DOHH2 (cell line): ENCODE data around the gene C2CD3.

Source experiments
- EZH2phosphoT487 ChIP-seq: fragments of 200-600 bp; sonication (generic); IDR thresholded peaks from 2 replicates; pipeline ENCODE4 v1.6.1; 2017; ENCODE audit warnings: borderline replicate concordance, mild to moderate bottlenecking, antibody characterized with exemption, low read length, moderate library complexity, mixed read lengths
- TF ChIP-seq, protein P1 (sequence below): fragments of 200-600 bp; sonication (generic); IDR thresholded peaks from one replicate; pipeline ENCODE4 v1.5.1; 2014; ENCODE audit warnings: antibody characterized with exemption, mild to moderate bottlenecking, low read depth, low read length; ENCODE audit not compliant: poor library complexity, severe bottlenecking

DNA sequence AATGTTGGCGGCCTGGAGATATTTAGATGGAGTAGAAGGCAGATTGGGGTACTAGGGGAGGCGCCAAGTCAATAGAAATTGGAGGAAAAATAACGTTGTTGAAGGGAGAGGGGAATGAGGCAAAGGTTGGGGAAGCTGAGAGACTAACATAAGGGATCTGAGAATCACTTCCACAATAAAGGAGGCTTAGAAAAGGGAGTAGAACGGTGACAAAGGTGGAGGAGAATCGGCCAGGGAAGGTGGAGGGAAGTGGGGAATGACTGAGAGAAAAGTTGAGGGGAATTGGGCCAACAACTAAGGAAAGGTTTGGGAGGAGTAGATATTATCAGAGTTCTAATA lies 797 bp upstream of the C2CD3 start:
- TF ChIP-seq, protein P1, sequence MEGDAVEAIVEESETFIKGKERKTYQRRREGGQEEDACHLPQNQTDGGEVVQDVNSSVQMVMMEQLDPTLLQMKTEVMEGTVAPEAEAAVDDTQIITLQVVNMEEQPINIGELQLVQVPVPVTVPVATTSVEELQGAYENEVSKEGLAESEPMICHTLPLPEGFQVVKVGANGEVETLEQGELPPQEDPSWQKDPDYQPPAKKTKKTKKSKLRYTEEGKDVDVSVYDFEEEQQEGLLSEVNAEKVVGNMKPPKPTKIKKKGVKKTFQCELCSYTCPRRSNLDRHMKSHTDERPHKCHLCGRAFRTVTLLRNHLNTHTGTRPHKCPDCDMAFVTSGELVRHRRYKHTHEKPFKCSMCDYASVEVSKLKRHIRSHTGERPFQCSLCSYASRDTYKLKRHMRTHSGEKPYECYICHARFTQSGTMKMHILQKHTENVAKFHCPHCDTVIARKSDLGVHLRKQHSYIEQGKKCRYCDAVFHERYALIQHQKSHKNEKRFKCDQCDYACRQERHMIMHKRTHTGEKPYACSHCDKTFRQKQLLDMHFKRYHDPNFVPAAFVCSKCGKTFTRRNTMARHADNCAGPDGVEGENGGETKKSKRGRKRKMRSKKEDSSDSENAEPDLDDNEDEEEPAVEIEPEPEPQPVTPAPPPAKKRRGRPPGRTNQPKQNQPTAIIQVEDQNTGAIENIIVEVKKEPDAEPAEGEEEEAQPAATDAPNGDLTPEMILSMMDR = no peak
- TF ChIP-seq EZH2phosphoT487 = no peak
